ENCODE data around the gene SPACA7.

The SPACA7 gene

GRCh38 chr13:112465251-112466131, 89.3 kb downstream of the SPACA7 start:
- no peak for TF ChIP-seq FOXM1 (IDR thresholded peaks at IDR 0.05; ENCODE audit: borderline replicate concordance, low read depth)
- no peak for TF ChIP-seq YY1 (IDR thresholded peaks at IDR 0.05; ENCODE audit: low read depth)
- no peak for TF ChIP-seq EP300 (IDR thresholded peaks at IDR 0.05; ENCODE audit: borderline replicate concordance)
- no peak for TF ChIP-seq TAF1 (IDR thresholded peaks at IDR 0.05; ENCODE audit: low read depth)

- TF ChIP-seq CREB1 (IDR thresholded peaks at IDR 0.05; ENCODE audit: low read depth) (no peak), YY1 (IDR thresholded peaks at IDR 0.05; ENCODE audit: low read depth) (no peak), TAF1 (IDR thresholded peaks at IDR 0.05; ENCODE audit: low read depth) (no peak), TCF12 (IDR thresholded peaks at IDR 0.05; ENCODE audit: low read depth) (no peak), ZBTB7A (IDR thresholded peaks at IDR 0.05; ENCODE audit: low read depth) (no peak), RAD21 (IDR thresholded peaks at IDR 0.05; ENCODE audit: low read depth) (no peak), REST (IDR thresholded peaks at IDR 0.05; ENCODE audit: low read depth) (no peak), CEBPB (IDR thresholded peaks at IDR 0.05) (no peak)
Measured at GRCh38 chr13:112466132-112467058, 90.2 kb downstream of the SPACA7 start.

GRCh38 chr13:112467236-112467635, 91.1 kb downstream of the SPACA7 start:
- TF ChIP-seq TAF1 (IDR thresholded peaks at IDR 0.05; ENCODE audit: low read depth) = no peak

- TF ChIP-seq RAD21 (IDR thresholded peaks at IDR 0.05; ENCODE audit: low read depth) = no peak
- no peak for TF ChIP-seq NFIC (IDR thresholded peaks at IDR 0.05)
- TF ChIP-seq CREB1 (IDR thresholded peaks at IDR 0.05; ENCODE audit: low read depth) = no peak
- TF ChIP-seq EGR1 (IDR thresholded peaks at IDR 0.05) = no peak
- TF ChIP-seq YY1 (IDR thresholded peaks at IDR 0.05; ENCODE audit: low read depth) = no peak
Measured at GRCh38 chr13:112468069-112468468, 91.9 kb downstream of the SPACA7 start.

GRCh38 chr13:112469071-112469745, 93.1 kb downstream of the SPACA7 start:
- TF ChIP-seq TEAD4 (IDR thresholded peaks at IDR 0.05) = no peak
- TF ChIP-seq EGR1 (IDR thresholded peaks at IDR 0.05) = no peak
- no peak for TF ChIP-seq YY1 (IDR thresholded peaks at IDR 0.05; ENCODE audit: low read depth)
- no peak for TF ChIP-seq RAD21 (IDR thresholded peaks at IDR 0.05; ENCODE audit: low read depth)
- no peak for TF ChIP-seq NFIC (IDR thresholded peaks at IDR 0.05)
- no peak for TF ChIP-seq EP300 (IDR thresholded peaks at IDR 0.05; ENCODE audit: borderline replicate concordance)
- TF ChIP-seq REST (IDR thresholded peaks at IDR 0.05; ENCODE audit: low read depth) = no peak
- TF ChIP-seq CREB1 (IDR thresholded peaks at IDR 0.05; ENCODE audit: low read depth) = no peak
- TF ChIP-seq FOXM1 (IDR thresholded peaks at IDR 0.05; ENCODE audit: borderline replicate concordance, low read depth) = no peak
- TF ChIP-seq USF1 (IDR thresholded peaks at IDR 0.05) = no peak
- TF ChIP-seq CEBPB (IDR thresholded peaks at IDR 0.05) = no peak
- TF ChIP-seq ZBTB7A (IDR thresholded peaks at IDR 0.05; ENCODE audit: low read depth) = no peak
- TF ChIP-seq TAF1 (IDR thresholded peaks at IDR 0.05; ENCODE audit: low read depth) = no peak
- TF ChIP-seq MAX (IDR thresholded peaks at IDR 0.05) = no peak

- TF ChIP-seq EP300 (IDR thresholded peaks at IDR 0.05; ENCODE audit: borderline replicate concordance) (no peak), EGR1 (IDR thresholded peaks at IDR 0.05) (no peak), TEAD4 (IDR thresholded peaks at IDR 0.05) (no peak), YY1 (IDR thresholded peaks at IDR 0.05; ENCODE audit: low read depth) (no peak), TCF12 (IDR thresholded peaks at IDR 0.05; ENCODE audit: low read depth) (no peak), FOXM1 (IDR thresholded peaks at IDR 0.05; ENCODE audit: borderline replicate concordance, low read depth) (no peak), CREB1 (IDR thresholded peaks at IDR 0.05; ENCODE audit: low read depth) (no peak), RAD21 (IDR thresholded peaks at IDR 0.05; ENCODE audit: low read depth) (no peak), REST (IDR thresholded peaks at IDR 0.05; ENCODE audit: low read depth) (no peak), USF1 (IDR thresholded peaks at IDR 0.05) (no peak), CEBPB (IDR thresholded peaks at IDR 0.05) (no peak), ZBTB7A (IDR thresholded peaks at IDR 0.05; ENCODE audit: low read depth) (no peak), NFIC (IDR thresholded peaks at IDR 0.05) (no peak), TAF1 (IDR thresholded peaks at IDR 0.05; ENCODE audit: low read depth) (no peak)
Measured at GRCh38 chr13:112473818-112474217, 97.7 kb downstream of the SPACA7 start.
